Endodermal cell (in vitro differentiated cells): ENCODE results near the gene TMC3. TPM values are rescaled to one million over a fixed set of nuclear protein-coding genes. Genes with fewer than 3 reads are reported as not detected.

ENCODE experiments used
- DNase-seq: peaks from one replicate; pipeline ENCODE4 v3.0.0-alpha.2; 2017
- H3K27ac ChIP-seq: 2 replicates; pipeline ENCODE4 v1.5.1; 2013; ENCODE audit warnings: mild to moderate bottlenecking, low read depth, low read length, moderate library complexity
- H3K27me3 ChIP-seq: 2 replicates; pipeline ENCODE4 v1.6.1; 2013; ENCODE audit warnings: mild to moderate bottlenecking, low read length, moderate library complexity; ENCODE audit not compliant: insufficient read depth, control insufficient read depth, poor library complexity, severe bottlenecking
- H3K36me3 ChIP-seq: 2 replicates; pipeline ENCODE4 v1.7.0; 2013; ENCODE audit warnings: mild to moderate bottlenecking, low read length, moderate library complexity; ENCODE audit not compliant: control insufficient read depth, insufficient read depth
- H3K4me1 ChIP-seq: one replicate; pipeline ENCODE4 v1.7.0; 2013; ENCODE audit warnings: low read length; ENCODE audit not compliant: control insufficient read depth, insufficient read depth
- H3K4me3 ChIP-seq: 2 replicates; pipeline ENCODE4 v1.5.1; 2013; ENCODE audit warnings: mild to moderate bottlenecking, low read length, moderate library complexity
- H3K9ac ChIP-seq: 2 replicates; pipeline ENCODE4 v1.6.1; 2013; ENCODE audit warnings: mild to moderate bottlenecking, low read length, moderate library complexity; ENCODE audit not compliant: poor library complexity, severe bottlenecking; ENCODE audit errors: extremely low read depth
- H3K9me3 ChIP-seq: 2 replicates; pipeline ENCODE4 v1.6.1; 2013; ENCODE audit warnings: mild to moderate bottlenecking, low read length, moderate library complexity; ENCODE audit not compliant: control insufficient read depth
- H3K27ac Mint-ChIP-seq: 2 replicates; pipeline ENCODE4 v1.8.0; 2020; ENCODE audit warnings: mixed read lengths
- H3K27me3 Mint-ChIP-seq: 2 replicates; pipeline ENCODE4 v1.8.0; 2021; ENCODE audit warnings: mild to moderate bottlenecking, mixed read lengths; ENCODE audit not compliant: insufficient read depth
- H3K36me3 Mint-ChIP-seq: 2 replicates; pipeline ENCODE4 v1.8.0; 2020; ENCODE audit warnings: low read depth, mixed read lengths
- H3K4me1 Mint-ChIP-seq: 2 replicates; pipeline ENCODE4 v1.8.0; 2020; ENCODE audit warnings: mixed read lengths
- H3K4me3 Mint-ChIP-seq: 2 replicates; pipeline ENCODE4 v1.8.0; 2020; ENCODE audit warnings: mild to moderate bottlenecking, moderate library complexity, mixed read lengths
- H3K9me3 Mint-ChIP-seq: 2 replicates; pipeline ENCODE4 v1.8.0; 2020; ENCODE audit warnings: mild to moderate bottlenecking, mixed read lengths
- CTCF ChIP-seq: fragments of 200-600 bp; sonication (generic); conservative IDR thresholded peaks from 2 replicates; pipeline ENCODE4 v1.5.0; 2021; ENCODE audit warnings: antibody characterized with exemption, mild to moderate bottlenecking
- WGBS, 2 experiments: methylation state at CpG; one replicate each; pipeline versions ENCODE4 v1.1.5 to v1.1.7; 2013; ENCODE audit warnings: missing lambda C conversion rate in 2 of 2, mixed read lengths in 1 of 2; ENCODE audit not compliant: insufficient coverage in 1 of 2, insufficient read length in 1 of 2; 5-methylcytosine and 5-hydroxymethylcytosine counted together
- total RNA-seq, 2 donors: library from RNA; stranded (reverse); fragmentation: NEBNext Ultra II Directional in 1 of 2; extraction: Animal tissue kit (Norgen Biotek cat#: 25700) in 1 of 2; gene quantifications; 2 replicates in 1 of 2; 3 replicates in 1 of 2; pipeline ENCODE4 v1.2.1, GENCODE V29; 2021

The TMC3 gene
- total RNA-seq, 2 donors from 2014 or later = not detected

GRCh38 chr15:81295486-81296121 lies 78.4 kb downstream of the TMC3 start:
- no peak for TF ChIP-seq CTCF
- H3K27me3 ChIP-seq = no peaks in the 10 kb centered on the region
- no peak for DNase-seq
- Mint-ChIP-seq H3K27me3 (peaks cover 39% of the 10 kb centered on the region), H3K27ac (no peak overlapping the region), H3K4me3 (no peak overlapping the region), H3K4me1 (peaks cover 7% of the 10 kb centered on the region), H3K36me3 (no peaks in the 10 kb centered on the region), H3K9me3 (no peaks in the 10 kb centered on the region)
- H3K4me1 ChIP-seq = no peaks in the 10 kb centered on the region
- no peak overlapping the region for H3K4me3 ChIP-seq
- H3K27ac ChIP-seq = no peak overlapping the region
- no peaks in the 10 kb centered on the region for H3K36me3 ChIP-seq
- H3K9ac ChIP-seq = no peak overlapping the region
- H3K9me3 ChIP-seq = no peaks in the 10 kb centered on the region
- WGBS, 2 experiments = 92 to 94% methylated on average over 4 to 5 of the region's 5 CpGs

GRCh38 chr15:81294516-81294880 lies 79.5 kb downstream of the TMC3 start:
- Histone ChIP-seq H3K4me1 (no peaks in the 10 kb centered on the region), H3K27ac (no peak overlapping the region), H3K27me3 (no peaks in the 10 kb centered on the region), H3K9ac (no peak overlapping the region), H3K36me3 (no peaks in the 10 kb centered on the region), H3K4me3 (no peak overlapping the region), H3K9me3 (no peaks in the 10 kb centered on the region)
- Mint-ChIP-seq H3K27me3 (peaks cover 37% of the 10 kb centered on the region), H3K27ac (no peak overlapping the region), H3K36me3 (no peaks in the 10 kb centered on the region), H3K4me3 (no peak overlapping the region), H3K4me1 (peaks cover 7% of the 10 kb centered on the region), H3K9me3 (no peaks in the 10 kb centered on the region)
- 78 to 95% methylated on average over 3 to 6 of the region's 6 CpGs for WGBS, 2 experiments
- peak; percentile 47 for TF ChIP-seq CTCF
- DNase-seq = peak; percentile 56

GRCh38 chr15:81293728-81294515 lies 80.1 kb downstream of the TMC3 start:
- H3K9me3 Mint-ChIP-seq = no peaks in the 10 kb centered on the region
- no peak overlapping the region for H3K27ac Mint-ChIP-seq
- DNase-seq = no peak
- Histone ChIP-seq H3K27ac (no peak overlapping the region), H3K4me3 (no peak overlapping the region), H3K4me1 (no peaks in the 10 kb centered on the region), H3K9ac (no peak overlapping the region), H3K9me3 (no peaks in the 10 kb centered on the region), H3K27me3 (no peaks in the 10 kb centered on the region), H3K36me3 (no peaks in the 10 kb centered on the region)
- H3K4me1 Mint-ChIP-seq = peaks cover 7% of the 10 kb centered on the region
- WGBS, 2 experiments = 73 to 100% methylated on average over 2 to 9 of the region's 9 CpGs
- no peak for TF ChIP-seq CTCF
- no peak overlapping the region for H3K4me3 Mint-ChIP-seq
- no peaks in the 10 kb centered on the region for H3K36me3 Mint-ChIP-seq
- H3K27me3 Mint-ChIP-seq = peaks cover 33% of the 10 kb centered on the region
